HTERT RPE-1 (cell line): Measurements from ENCODE around the gene ITGAL.
"Not testable (repeated sequence)": the region's sequence is repeated elsewhere in the genome, so short reads cannot be mapped to it uniquely, and the experiment has no call there.

ENCODE experiments used
- in situ Hi-C: fragments of 300-500 bp; cut with MboI; formaldehyde crosslinking; loops from 4 replicates; pipeline ENCODE4 v1.14.3; 2020; ENCODE audit warnings: low sequenced_read_pairs

The ITGAL gene

DNA sequence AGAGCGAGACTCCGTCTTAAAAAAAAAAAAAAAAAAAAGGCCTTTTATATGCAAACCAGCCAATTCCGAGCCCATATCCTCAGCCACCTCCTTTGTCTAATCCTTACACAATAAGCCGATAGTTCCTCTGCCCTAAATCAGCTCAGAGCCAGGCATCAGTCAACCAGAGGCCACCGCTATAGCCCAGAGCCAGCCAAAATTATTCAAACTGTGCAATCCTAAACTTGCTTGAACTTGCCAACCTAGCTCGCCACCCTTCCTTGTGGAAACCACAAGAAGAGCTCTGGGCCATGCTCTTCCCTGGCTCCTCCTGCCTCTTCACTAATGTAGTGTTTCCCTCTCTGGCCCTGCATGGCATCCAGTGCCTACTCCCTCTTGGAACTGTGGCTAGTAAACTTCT, 17.7 kb downstream of the ITGAL start:
- in situ Hi-C loops, result no loop called here

DNA sequence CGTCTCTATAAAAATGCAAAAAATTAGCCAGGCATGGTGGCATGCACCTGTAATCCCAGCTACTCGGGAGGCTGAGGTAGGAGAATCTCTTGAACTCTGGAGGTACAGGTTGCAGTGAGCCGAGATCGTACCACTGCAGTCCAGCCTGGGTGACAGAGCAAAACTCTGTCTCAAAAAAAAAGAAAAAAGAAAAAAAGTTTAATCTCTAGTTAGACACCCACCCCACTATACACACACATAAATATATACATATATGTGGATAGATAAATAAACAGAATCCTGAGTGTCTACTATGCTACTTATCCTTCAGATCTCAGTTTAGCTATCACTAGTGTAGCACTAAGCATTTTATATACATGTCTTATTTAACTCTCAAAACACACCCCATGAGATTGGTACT, 18.7 kb downstream of the ITGAL start:
- in situ Hi-C loops, result no loop called here

DNA sequence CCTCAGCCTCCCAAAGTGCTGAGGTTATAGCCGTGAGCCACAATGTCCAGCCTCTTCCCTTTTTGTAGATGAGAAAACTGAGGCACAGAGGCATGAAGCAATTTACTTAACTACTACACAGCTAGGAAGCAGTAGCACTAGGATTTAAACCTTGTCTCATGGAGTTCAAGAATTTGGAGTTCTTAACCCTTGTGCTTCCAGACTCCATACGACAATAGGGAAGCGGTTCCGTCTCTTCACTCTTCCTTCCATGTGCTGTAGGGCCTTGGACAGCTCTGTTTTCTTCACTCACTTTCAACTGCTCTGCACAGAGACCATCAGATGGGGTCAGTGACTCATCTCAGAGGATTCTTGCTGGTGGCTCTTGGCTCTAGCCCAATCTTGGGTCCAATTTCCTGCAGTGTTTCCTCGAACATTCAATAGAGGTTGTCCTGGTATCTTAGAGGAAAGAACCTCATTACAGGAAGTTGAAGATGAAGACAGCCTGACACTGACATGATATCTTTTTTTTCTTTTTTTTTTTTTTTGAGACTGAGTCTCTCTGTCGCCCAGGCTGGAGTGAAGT, 19.3 kb downstream of the ITGAL start:
- in situ Hi-C loops, result no loop called here

DNA sequence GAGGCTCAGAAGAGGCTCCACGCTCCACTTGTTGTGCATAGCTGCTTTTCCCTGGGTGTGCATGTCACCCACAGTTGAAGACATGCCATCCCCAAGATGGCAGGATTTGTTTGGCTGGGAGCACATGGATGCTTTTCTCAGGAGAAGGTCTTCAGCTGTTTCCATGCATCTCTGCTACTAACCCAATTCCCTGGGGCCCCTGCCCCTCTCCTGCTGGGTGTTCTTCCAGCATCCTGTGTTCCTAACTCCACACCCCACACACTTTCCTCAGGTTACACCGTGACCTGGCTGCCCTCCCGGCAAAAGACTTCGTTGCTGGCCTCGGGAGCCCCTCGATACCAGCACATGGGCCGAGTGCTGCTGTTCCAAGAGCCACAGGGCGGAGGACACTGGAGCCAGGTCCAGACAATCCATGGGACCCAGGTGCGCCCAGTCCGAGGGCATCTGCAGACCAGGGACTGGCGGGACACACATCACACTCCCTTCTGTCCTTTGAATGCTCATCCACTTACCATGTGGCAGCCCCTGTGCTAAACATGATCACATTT, 21.5 kb downstream of the ITGAL start:
- in situ Hi-C loops, result no loop called here

DNA sequence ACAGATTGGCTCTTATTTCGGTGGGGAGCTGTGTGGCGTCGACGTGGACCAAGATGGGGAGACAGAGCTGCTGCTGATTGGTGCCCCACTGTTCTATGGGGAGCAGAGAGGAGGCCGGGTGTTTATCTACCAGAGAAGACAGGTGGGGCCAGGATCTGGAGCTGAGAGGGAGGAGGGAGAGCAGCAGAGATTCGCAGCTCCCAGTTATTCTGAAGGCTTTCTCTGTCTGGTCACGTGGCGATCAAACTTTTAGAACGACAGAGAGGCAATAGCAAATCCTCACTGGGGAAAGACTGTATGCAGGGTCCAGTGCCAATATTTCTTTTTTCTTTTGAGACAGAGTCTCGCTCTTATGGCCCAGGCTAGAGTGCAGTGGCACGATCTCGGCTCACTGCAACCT, 22.2 kb downstream of the ITGAL start:
- in situ Hi-C loops, result no loop called here

DNA sequence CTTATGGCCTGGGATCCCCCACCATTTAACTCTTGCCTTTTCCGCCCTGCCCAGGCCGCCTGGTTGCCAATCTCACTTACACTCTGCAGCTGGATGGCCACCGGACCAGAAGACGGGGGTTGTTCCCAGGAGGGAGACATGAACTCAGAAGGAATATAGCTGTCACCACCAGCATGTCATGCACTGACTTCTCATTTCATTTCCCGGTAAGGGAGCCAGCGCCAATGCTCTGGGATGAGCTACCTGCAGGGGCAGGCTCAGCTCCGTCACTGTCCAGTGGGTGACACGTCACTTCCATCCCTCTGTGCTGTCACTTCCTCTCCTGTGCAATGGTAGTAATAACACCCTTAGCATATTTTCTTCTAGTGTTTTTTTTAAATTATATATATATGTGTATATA, 26.7 kb downstream of the ITGAL start:
- in situ Hi-C loops, result no loop called here

DNA sequence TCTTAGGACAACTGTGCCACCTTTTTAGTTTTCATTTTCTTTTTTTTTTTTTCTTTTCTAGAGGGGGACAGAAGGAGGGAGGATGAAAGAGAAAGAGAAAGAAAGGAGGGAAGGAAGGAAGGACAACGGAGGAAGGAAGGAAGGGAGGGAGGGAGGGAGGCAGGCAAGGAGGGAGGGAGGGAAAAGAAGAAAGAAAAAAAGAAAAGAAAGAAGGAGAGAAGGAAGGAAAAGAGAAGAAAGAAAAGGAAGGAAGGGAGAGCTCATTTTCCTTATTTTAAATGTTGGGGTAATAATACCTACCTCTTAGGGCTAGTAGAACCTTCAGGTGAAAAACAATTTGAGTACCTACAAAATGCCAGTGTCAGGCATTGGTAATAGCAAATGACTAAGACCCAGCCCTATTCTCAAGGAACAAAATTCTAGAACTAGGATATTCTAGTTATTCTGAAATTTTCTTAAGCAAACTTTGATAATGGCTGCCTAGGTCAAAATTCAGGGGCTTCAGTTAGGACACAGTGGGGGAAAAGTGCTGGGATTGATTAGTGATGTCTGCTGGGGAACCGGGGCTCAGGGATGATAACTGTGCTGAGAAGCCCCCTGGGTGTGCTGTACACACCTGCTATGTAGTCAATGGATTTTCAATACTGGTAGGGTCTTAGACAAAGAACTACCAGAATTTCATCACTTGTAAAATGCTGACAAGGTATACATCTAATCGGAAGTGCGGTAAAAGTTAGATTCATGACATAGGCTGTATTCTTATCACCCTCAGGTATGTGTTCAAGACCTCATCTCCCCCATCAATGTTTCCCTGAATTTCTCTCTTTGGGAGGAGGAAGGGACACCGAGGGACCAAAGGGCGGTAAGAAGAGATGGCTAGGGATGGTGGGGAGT, 31.1 kb downstream of the ITGAL start:
- in situ Hi-C loops, result no loop called here

DNA sequence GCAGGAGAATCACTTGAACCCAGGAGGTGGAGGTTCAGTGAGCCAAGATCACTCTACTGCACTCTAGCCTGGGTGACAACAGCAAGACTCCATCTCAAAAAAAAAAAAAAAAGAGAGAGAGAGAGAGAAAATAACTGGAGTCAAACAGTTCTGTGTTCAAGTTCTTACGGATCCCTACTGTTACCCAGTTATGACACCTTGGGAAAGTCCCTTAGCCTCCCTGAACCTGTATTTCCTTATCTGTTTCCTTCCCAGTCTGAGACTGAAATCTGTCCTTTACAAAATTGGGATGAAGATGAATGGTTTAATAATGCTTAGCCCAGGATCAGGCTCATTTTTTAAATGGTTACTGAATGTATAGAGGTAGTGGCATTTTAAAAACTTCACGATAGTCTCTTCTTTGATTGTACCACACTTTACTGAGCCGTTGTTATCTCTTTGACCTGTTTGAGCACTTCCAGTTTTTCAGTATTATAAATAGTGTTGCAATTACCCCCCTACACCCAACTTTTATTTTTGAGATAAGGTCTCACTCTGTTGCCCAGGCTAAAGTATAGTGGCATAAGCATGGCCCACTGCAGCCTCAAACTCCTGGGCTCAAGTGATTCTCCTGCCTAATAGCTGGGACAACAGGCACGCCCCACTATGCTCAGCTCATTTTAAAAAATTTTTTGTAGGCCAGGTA, 36.7 kb downstream of the ITGAL start:
- in situ Hi-C loops, result no loop called here

DNA sequence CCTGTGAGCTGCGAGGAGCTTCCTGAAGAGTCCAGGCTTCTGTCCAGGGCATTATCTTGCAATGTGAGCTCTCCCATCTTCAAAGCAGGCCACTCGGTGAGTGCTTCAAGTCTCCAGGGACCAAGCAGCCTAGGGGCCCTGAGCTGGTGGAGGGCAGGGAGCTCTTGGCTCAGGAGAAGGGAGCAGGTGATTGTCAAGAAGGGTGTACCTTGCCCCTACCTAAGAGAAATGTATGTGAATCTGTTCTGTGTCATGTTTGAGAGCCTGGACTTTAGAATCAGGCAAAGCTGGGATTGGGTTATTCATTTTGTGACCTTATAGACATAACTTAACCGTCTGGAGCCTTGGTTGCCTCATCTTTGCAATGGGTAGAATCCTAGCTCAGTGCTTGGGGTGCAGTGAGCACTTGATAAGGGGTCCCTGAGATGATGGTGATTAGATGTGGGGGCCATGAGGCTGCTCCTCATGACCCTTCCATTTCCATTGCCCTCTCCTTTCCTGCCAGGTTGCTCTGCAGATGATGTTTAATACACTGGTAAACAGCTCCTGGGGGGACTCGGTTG, 37.9 kb downstream of the ITGAL start:
- in situ Hi-C loops, result no loop called here

DNA sequence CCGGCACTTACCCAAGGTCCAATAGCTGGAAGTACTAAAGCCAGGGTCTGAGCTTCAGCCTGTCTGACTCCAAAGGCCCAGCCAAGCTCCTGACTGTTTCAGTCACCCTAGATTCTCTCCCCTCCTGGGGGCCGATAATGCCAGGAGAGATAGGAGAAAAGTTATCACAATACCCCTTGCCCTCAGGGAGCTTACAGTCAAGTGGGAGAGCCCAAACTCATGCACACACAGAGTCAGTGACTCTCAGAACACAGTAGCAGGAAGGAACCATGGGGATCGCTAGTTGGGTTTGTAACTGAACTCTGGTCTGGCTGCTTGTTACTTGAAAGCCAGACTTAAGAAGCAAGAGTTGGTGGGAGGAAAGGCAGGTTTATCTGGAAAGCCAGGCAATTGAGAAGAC, 39.0 kb downstream of the ITGAL start:
- in situ Hi-C loops, result no loop called here

DNA sequence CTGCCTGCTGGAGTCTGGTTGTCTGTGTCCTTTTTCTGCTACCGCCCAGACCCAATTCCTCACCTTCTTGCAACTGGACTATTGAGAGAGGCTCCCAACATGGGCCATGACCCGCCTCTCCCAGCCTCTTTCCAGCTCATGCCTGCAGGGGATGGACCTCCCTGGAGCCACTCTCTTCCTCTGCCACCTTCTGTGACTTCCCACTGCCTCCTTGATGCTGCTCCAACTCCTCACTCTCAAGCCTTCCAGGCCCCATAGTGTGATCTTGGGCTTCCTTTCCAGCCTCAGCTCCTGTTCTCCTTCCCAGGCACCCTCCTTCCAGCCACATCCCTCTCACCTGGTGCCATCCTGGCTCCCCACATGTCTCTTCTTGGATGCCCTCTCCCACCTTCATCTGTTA, 42.7 kb downstream of the ITGAL start:
- in situ Hi-C loops, result no loop called here

DNA sequence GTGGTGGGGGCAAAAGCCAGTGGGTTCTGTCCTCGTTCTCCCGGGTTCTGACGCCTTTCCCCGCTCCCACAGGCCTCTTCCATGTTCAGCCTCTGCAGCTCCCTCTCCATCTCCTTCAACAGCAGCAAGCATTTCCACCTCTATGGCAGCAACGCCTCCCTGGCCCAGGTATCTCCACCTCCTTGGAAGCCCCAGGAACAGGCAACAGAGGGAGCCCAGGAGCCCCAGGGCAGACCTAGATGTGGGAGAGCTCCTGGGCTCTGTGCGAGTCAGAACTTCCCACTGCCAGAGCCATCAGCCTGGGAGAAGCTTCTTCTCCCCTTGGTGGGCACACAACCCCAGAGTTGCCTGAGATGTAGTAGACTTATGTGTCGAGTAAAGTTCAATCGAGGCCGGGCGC, 46.0 kb downstream of the ITGAL start:
- in situ Hi-C loops, result no loop called here

DNA sequence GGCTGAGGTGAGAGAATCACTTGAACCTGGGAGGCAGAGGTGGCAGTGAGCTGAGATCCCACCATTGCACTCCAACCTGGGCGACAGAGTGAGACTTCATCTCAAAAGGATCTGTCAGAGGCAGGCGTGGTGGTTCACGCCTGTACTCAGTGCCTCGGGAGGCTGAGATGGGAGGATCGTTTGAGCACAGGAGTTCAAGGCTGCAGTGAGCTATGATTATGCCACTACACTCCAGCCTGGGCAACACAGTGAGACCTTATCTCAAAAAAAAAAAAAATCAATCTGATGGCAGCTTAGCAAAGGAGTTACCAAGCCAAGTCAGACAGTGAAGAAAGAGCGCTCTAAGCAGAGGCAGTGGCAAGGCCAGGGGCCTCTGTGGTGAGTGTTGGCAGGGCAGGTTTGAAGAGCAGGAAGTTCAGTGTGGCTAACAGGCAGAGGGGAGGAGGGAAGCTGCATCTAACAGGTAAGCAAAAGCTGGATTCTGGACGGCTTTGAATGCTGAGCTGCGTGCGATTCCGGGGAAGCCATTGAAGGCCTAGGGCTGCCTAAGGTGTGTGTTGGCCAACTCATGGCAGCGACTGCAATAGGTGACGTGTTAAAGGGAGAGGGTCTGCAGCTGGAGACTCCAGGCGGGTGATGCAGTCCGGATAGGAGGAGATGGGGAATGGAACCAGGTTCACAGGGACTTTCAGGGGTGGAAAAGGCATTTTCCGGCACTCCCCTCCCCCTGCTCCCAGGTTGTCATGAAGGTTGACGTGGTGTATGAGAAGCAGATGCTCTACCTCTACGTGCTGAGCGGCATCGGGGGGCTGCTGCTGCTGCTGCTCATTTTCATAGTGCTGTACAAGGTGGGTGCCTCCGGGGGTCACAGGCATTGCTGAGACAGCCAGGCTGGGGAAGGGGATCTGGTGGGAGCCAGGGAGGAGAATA, 46.8 kb downstream of the ITGAL start:
- in situ Hi-C loops, result no loop called here

DNA sequence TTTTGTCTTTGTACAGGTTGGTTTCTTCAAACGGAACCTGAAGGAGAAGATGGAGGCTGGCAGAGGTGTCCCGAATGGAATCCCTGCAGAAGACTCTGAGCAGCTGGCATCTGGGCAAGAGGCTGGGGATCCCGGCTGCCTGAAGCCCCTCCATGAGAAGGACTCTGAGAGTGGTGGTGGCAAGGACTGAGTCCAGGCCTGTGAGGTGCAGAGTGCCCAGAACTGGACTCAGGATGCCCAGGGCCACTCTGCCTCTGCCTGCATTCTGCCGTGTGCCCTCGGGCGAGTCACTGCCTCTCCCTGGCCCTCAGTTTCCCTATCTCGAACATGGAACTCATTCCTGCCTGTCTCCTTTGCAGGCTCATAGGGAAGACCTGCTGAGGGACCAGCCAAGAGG, 48.9 kb downstream of the ITGAL start:
- in situ Hi-C loops, result no loop called here

DNA sequence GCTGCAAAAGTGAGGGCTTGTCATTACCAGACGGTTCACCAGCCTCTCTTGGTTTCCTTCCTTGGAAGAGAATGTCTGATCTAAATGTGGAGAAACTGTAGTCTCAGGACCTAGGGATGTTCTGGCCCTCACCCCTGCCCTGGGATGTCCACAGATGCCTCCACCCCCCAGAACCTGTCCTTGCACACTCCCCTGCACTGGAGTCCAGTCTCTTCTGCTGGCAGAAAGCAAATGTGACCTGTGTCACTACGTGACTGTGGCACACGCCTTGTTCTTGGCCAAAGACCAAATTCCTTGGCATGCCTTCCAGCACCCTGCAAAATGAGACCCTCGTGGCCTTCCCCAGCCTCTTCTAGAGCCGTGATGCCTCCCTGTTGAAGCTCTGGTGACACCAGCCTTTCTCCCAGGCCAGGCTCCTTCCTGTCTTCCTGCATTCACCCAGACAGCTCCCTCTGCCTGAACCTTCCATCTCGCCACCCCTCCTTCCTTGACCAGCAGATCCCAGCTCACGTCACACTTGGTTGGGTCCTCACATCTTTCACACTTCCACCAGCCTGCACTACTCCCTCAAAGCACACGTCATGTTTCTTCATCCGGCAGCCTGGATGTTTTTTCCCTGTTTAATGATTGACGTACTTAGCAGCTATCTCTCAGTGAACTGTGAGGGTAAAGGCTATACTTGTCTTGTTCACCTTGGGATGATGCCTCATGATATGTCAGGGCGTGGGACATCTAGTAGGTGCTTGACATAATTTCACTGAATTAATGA, 49.5 kb downstream of the ITGAL start:
- in situ Hi-C loops, result no loop called here

DNA sequence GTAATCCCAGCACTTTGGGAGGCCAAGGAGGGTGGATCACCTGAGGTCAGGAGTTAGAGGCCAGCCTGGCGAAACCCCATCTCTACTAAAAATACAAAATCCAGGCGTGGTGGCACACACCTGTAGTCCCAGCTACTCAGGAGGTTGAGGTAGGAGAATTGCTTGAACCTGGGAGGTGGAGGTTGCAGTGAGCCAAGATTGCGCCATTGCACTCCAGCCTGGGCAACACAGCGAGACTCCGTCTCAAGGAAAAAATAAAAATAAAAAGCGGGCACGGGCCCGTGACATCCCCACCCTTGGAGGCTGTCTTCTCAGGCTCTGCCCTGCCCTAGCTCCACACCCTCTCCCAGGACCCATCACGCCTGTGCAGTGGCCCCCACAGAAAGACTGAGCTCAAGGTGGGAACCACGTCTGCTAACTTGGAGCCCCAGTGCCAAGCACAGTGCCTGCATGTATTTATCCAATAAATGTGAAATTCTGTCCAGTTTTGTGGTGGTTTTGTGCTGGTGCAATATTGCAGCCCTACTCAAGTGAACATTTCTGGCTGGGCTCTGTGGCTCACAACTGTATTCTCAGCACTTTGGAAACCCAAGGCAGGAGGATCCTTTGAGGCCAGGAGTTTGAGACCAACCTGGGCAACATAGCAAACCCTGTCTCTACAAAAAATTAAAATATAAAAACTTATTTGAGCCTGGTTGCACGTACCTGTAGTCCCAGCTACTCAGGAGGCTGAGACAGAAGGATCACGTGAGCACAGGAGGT, 50.3 kb downstream of the ITGAL start:
- in situ Hi-C loops, result not testable (repeated sequence)

DNA sequence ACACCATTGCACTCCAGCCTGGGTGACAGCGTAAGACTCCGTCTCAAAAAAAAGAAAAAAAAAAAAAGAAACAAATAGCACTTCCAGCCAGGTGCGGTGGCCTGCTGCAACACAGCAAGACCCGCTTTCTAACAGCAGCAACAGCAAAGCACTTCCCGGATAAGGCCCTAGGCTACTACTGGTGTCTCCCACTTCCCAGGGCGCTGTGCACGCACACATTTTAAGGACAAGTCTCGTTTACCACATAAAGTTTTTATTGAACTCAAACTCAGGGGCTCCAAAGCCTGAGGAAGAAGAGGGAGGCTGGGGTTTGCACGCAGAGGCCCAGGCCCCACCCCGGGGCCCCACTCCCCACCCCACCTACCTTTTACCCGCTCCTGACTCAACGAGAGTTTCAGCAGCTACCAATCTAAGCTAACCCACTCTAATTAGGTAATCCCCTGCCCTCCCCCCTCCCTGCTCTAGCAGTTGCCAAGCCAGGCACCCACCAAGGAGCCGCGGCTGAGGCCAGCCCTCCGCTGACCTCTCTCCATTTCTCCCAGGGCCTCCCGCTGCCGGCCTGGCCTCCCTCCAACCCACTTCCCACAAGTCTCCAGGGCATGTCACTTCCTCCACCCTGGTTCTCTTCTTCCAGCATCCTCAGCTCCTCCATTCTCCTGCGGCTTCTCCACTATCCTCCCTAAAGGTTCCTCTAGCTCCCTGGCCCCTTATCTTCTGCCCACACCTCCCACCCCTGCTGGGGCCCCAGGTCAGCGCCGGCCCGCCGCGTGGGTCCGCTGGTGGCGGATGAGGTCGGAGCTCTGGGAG, 51.4 kb downstream of the ITGAL start:
- in situ Hi-C loops, result no loop called here
